Keratinocyte (primary cell): Measurements from ENCODE around the gene KRTAP1-4.

Experiments
- CTCF ChIP-seq, 3 experiments: IDR thresholded peaks in 1 of 3; conservative IDR thresholded peaks in 1 of 3; optimal IDR thresholded peaks in 1 of 3; 2 replicates in 2 of 3; 3 replicates in 1 of 3; pipeline versions ENCODE3 to v1.5.1; 2011; ENCODE audit warnings: low read length in 3 of 3, mild to moderate bottlenecking in 3 of 3, moderate library complexity in 2 of 3, control low read depth in 1 of 3, inconsistent platforms in 1 of 3; ENCODE audit not compliant: insufficient read depth in 2 of 3; ENCODE audit errors: extremely low read depth in 1 of 3
- EZH2 ChIP-seq: IDR thresholded peaks from one replicate; pipeline ENCODE4 v1.6.1; 2012; ENCODE audit warnings: inconsistent platforms, mild to moderate bottlenecking, low read length, moderate library complexity

GRCh38 chr17:41037853-41038350 lies 7.9 kb upstream of the KRTAP1-4 start:
- TF ChIP-seq EZH2 (no peak), CTCF (optimal IDR thresholded peaks at IDR 0.05 in 1 of 3, IDR thresholded peaks at IDR 0.05 in 1 of 3, conservative IDR thresholded peaks at IDR 0.05 in 1 of 3; ENCODE audit: extremely low read depth in 1 of 3, insufficient read depth in 2 of 3, low read length in 3 of 3) (no peak)
